ENCODE measurements around the gene KIF6. TPM values are rescaled to one million over a fixed set of nuclear protein-coding genes. Genes with fewer than 3 reads are reported as not detected.

The KIF6 gene
- total RNA-seq, 4 donors from 2014 or later = 0.19 to 0.38 TPM; not detected in 2

DNA sequence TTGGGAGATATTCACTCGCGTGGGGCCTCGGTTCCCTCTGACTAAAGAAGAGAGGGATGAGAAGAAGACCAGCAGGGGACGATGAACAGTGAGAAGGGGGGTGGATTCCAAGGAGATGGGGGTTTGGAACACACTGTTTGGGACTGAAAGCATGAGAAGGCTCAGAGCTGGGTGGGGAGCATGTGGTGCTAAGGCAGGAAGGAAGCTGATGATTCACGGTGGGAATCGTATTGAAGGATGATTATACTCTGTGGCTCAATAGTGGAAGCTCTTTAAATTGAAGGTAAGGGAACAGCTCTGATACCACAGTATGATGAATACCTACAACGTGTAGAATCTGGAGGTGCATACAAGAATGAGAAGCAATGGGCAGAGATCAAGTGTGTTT is 285.2 kb downstream of the KIF6 start:
- ATAC-seq (ENCODE audit: low FRiP score) (no peak), DNase-seq (ENCODE audit: low spot score) (no peak)
- TF ChIP-seq, protein P1, sequence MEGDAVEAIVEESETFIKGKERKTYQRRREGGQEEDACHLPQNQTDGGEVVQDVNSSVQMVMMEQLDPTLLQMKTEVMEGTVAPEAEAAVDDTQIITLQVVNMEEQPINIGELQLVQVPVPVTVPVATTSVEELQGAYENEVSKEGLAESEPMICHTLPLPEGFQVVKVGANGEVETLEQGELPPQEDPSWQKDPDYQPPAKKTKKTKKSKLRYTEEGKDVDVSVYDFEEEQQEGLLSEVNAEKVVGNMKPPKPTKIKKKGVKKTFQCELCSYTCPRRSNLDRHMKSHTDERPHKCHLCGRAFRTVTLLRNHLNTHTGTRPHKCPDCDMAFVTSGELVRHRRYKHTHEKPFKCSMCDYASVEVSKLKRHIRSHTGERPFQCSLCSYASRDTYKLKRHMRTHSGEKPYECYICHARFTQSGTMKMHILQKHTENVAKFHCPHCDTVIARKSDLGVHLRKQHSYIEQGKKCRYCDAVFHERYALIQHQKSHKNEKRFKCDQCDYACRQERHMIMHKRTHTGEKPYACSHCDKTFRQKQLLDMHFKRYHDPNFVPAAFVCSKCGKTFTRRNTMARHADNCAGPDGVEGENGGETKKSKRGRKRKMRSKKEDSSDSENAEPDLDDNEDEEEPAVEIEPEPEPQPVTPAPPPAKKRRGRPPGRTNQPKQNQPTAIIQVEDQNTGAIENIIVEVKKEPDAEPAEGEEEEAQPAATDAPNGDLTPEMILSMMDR (IDR thresholded peaks at IDR 0.05) = no peak

DNA sequence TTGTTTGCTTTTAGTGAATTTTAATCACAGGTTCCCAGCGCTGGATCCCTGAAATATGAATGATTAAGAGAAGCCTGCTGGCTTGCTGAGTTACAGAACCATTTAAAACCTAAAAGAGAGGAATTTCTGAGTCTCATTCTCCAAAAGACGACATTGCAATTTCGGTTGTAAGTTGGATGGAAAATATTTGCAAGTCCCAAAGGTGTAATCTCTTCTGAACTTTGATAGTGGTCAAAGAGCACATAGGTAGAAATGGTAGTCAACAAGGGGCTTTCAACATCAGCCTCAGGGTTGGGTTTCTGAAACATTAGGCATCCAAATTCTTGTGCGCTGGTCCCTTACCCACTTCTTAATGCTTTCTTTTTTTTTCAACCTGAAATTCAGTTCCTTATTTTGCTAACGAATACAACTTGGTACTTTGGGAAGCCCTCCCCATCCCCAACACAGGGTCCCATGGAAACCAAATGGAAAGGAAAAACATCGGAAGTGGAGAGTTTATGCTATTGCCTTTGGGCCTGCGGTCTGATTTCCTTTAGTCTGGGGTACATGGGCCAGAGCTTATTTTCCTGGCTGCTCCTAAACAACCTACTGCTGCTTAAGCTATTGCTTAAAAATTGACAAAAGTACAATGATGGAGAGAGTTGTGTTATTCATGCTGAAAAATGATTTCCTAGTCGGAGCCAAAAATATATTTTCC is 285.7 kb downstream of the KIF6 start:
- TF ChIP-seq, protein P1 (IDR thresholded peaks at IDR 0.05) = no peak
- ATAC-seq (ENCODE audit: low FRiP score) (no peak), DNase-seq (ENCODE audit: low spot score) (no peak)

DNA sequence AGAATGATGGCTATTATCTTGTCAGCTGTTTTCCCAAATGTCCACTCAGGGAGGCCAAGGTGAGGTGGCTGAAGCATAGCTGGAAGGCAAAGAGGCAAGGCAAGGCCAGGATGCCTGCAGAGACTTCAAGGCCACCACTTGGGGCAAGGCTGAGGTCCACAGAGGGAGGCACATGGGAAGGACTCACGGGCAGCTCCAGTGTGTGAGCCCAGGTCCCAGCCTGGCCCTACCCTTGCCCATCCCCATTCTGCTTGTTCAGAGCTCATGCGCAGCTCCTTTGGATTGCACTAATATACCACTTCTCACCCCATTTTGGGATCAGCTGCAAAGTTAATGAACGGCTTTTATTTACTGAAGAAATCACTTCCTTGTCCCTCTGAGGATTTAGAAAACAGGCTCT is 291.6 kb downstream of the KIF6 start:
- no peak for DNase-seq (ENCODE audit: low spot score)
- ATAC-seq (ENCODE audit: low FRiP score) = no peak
- TF ChIP-seq, protein P1 (IDR thresholded peaks at IDR 0.05) = no peak

DNA sequence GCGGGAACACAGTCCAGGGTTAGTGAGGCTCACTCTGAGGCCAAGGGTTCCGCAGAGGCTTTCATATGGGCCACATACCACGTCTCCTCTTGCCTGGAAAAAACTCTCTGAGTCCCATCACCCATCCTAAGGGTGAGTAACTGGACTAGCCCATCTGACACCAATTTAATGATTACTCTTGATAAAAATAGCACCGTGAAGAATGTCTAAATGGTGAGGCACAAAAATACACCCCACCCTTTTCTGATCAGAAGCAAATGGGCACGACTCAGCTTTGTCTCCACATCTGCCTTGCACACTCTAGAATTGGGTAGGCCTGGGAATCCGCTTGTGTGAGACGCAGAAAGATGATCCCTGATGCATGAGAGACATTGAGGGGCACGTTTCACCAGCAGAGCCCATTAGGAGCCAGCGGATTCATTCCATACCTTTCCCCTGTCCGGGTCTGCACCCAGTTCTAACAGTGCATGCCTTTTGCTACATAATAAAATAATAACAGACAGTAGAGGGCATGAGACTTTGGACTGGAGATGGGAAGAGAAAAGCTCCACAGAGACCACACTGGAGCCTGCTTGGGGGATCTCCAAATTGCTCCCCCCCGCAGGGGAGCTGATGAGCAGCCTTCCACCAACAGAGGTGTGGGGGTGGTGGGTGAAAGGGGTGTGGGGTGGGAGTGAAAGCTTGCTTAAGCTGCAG is 292.7 kb downstream of the KIF6 start:
- DNase-seq (ENCODE audit: low spot score) = no peak
- no peak for ATAC-seq (ENCODE audit: low FRiP score)
- TF ChIP-seq, protein P1 (IDR thresholded peaks at IDR 0.05) = no peak

DNA sequence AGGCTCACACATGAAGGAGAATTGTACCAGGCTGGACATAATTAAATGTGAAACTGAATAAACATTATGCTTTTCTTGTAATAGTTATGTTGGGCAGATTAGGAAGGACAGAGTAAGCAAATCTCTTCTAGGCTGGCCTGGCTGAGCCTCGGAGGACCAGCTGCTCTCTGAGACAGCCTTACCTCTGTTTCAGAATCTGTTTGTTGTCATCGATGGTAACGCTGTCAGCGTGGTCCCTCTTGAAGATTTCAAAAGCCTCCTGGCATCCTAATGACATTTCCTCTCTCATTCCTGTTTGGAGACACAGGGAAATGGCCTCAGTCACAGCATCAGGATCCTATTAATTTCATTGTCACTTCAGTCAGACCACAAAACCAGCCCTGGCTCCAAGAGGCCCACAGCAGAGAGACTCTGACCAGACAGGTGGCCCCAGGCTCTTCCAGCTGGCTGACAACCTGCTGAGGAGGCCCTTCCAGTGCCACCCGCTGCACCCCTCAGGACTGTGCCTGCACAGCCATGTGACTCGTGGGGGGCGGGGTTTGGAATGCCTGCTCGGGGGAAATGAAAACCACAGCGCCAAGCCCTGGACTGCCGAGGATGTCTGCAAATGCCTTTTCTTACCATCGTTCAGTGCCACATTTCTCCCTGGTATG is 294.2 kb downstream of the KIF6 start:
- DNase-seq (ENCODE audit: low spot score) (no peak), ATAC-seq (ENCODE audit: low FRiP score) (no peak)
- TF ChIP-seq, protein P1 (IDR thresholded peaks at IDR 0.05) = no peak

DNA sequence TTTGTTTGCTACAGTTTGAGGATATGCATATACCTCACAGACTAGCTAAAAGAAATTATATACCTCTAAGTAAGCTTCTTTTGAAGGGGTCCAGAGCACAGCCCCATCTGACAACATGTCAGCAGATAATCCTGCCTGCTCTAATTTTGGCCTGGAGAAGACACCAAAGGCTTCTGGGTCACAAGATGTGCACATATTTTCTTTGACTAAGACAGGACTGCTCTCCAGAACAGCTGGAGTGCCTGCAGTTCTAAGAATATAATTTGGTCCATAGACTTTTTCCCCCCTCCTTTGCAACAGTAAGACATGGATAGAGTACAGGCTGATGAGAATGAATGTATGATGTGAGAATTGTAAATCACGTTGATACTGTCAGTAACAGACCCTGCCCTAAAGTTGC is 294.8 kb downstream of the KIF6 start:
- ATAC-seq (ENCODE audit: low FRiP score) (no peak), DNase-seq (ENCODE audit: low spot score) (no peak)
- TF ChIP-seq, protein P1 (IDR thresholded peaks at IDR 0.05) = no peak

Measured in omental fat pad (tissue), 4 donors.